Measurements from ENCODE around the gene ME2. TPM values are rescaled to one million over a fixed set of nuclear protein-coding genes. Genes with fewer than 3 reads are reported as not detected.

The ME2 gene
- polyA plus RNA-seq, 1 experiment, result 21.9 TPM

GRCh38 chr18:50911006-50911405, 32.1 kb downstream of the ME2 start:
- H3K36me3 ChIP-seq (ENCODE audit: control insufficient read depth, insufficient read depth, low read length), result peaks cover 2% of the 10 kb centered on the region
- POLR2A ChIA-PET, result no interaction called here
- CTCF ChIA-PET, result no interaction called here
- DNase-seq (ENCODE audit: low read depth), result no peak
- TF ChIP-seq CTCF (IDR thresholded peaks at IDR 0.05; ENCODE audit: insufficient read depth, low read depth, low read length), result no peak
- H3K4me3 ChIP-seq (ENCODE audit: low read depth, low read length), result no peak overlapping the region
- no peaks in the 10 kb centered on the region for H3K27me3 ChIP-seq (ENCODE audit: control insufficient read depth, insufficient read depth, low read length)

- POLR2A ChIA-PET, result no interaction called here
- CTCF ChIA-PET, result no interaction called here
- TF ChIP-seq CTCF (IDR thresholded peaks at IDR 0.05; ENCODE audit: insufficient read depth, low read depth, low read length), result no peak
- H3K4me3 ChIP-seq (ENCODE audit: low read depth, low read length), result no peak overlapping the region
- no peaks in the 10 kb centered on the region; the same call in 1 of the 2 replicates for H3K36me3 ChIP-seq (ENCODE audit: control insufficient read depth, insufficient read depth, low read length)
- no peak for DNase-seq (ENCODE audit: low read depth)
- no peaks in the 10 kb centered on the region for H3K27me3 ChIP-seq (ENCODE audit: control insufficient read depth, insufficient read depth, low read length)
These were observed 38.1 kb downstream of the ME2 start for GRCh38 chr18:50917021-50917420.

- TF ChIP-seq CTCF (IDR thresholded peaks at IDR 0.05; ENCODE audit: insufficient read depth, low read depth, low read length), result no peak
- no peaks in the 10 kb centered on the region for H3K27me3 ChIP-seq (ENCODE audit: control insufficient read depth, insufficient read depth, low read length)
- DNase-seq (ENCODE audit: low read depth), result no peak
- no peak overlapping the region for H3K4me3 ChIP-seq (ENCODE audit: low read depth, low read length)
- ChIA-PET POLR2A (no interaction called here), CTCF (no interaction called here)
- no peaks in the 10 kb centered on the region; the same call in 1 of the 2 replicates for H3K36me3 ChIP-seq (ENCODE audit: control insufficient read depth, insufficient read depth, low read length)
These were observed 39.2 kb downstream of the ME2 start for GRCh38 chr18:50918153-50918552.

- CTCF ChIA-PET, result no interaction called here
These were observed 45.5 kb downstream of the ME2 start for GRCh38 chr18:50924372-50924771.

GRCh38 chr18:50926521-50926920, 47.6 kb downstream of the ME2 start:
- H3K36me3 ChIP-seq (ENCODE audit: control insufficient read depth, insufficient read depth, low read length), result no peaks in the 10 kb centered on the region
- H3K4me3 ChIP-seq (ENCODE audit: low read depth, low read length), result no peak overlapping the region
- ChIA-PET POLR2A (no interaction called here), CTCF (no interaction called here)
- H3K27me3 ChIP-seq (ENCODE audit: control insufficient read depth, insufficient read depth, low read length), result no peaks in the 10 kb centered on the region
- DNase-seq (ENCODE audit: low read depth), result no peak
- TF ChIP-seq CTCF (IDR thresholded peaks at IDR 0.05; ENCODE audit: insufficient read depth, low read depth, low read length), result no peak

More at GRCh38 chr18:50924372-50924771, 45.5 kb downstream of the ME2 start:
- Histone ChIP-seq H3K4me3 (ENCODE audit: low read depth, low read length) (no peak overlapping the region), H3K36me3 (ENCODE audit: control insufficient read depth, insufficient read depth, low read length) (no peaks in the 10 kb centered on the region), H3K27me3 (ENCODE audit: control insufficient read depth, insufficient read depth, low read length) (no peaks in the 10 kb centered on the region)
- DNase-seq (ENCODE audit: low read depth), result no peak
- POLR2A ChIA-PET, result no interaction called here
- TF ChIP-seq CTCF (IDR thresholded peaks at IDR 0.05; ENCODE audit: insufficient read depth, low read depth, low read length), result no peak

Data from BJ (cell line).